Smooth muscle cell of the umbilical artery (primary cell): ENCODE results near the gene PLTP. TPM values are rescaled to one million over a fixed set of nuclear protein-coding genes. Genes with fewer than 3 reads are reported as not detected.

Source experiments
- total RNA-seq: library from RNA; depleted of rRNA; stranded (reverse); fragments of >200 nt; gene quantifications from 2 replicates; pipeline ENCODE4 v1.2.3, GENCODE V29; 2014

The PLTP gene
- 17.8 and 27.7 TPM in 2 replicates for total RNA-seq

GRCh38 chr20:45911486-45912343, at the start of gene PLTP:
TSS of gene PLTP (minus strand) at chr20:45912155. CDS start at chr20:45911452, 703 bp downstream.

GRCh38 chr20:45934586-45935415, 22.8 kb upstream of the PLTP start, which contains the start of gene PCIF1:
TSS of gene PCIF1 (plus strand) at chr20:45934683. CDS start at chr20:45939000, 4,317 bp downstream.

GRCh38 chr20:45890985-45891983, 20.7 kb downstream of the PLTP start, which contains the start of the genes CTSA and NEURL2:
TSS of gene CTSA (plus strand) at chr20:45891335. CDS start at chr20:45891569, 234 bp downstream.
TSS of gene NEURL2 (minus strand) at chr20:45891208. CDS start at chr20:45890991, 217 bp downstream.

GRCh38 chr20:45887346-45887715, 24.6 kb downstream of the PLTP start, which contains the start of gene SPATA25:
TSS of gene SPATA25 (minus strand) at chr20:45887622. CDS start at chr20:45887590, 32 bp downstream.

GRCh38 chr20:45880988-45881788, 30.8 kb downstream of the PLTP start, which contains the start of gene ZSWIM1:
TSS of gene ZSWIM1 (plus strand) at chr20:45881227. CDS start at chr20:45882593, 1,366 bp downstream.

GRCh38 chr20:45857114-45857881, 54.7 kb downstream of the PLTP start, which contains the start of the genes ACOT8 and ZSWIM3:
TSS of gene ACOT8 (minus strand) at chr20:45857392. CDS start at chr20:45857315, 77 bp downstream.
TSS of gene ZSWIM3 (plus strand) at chr20:45857614. CDS start at chr20:45857826, 212 bp downstream.

Other genes starting within 250 kb of the PLTP start
- not detected in 2 replicates for gene WFDC11, start 241.9 kb downstream of the PLTP start, total RNA-seq
- not detected in 2 replicates for gene WFDC13, start 210.1 kb downstream of the PLTP start, total RNA-seq
- not detected in 2 replicates for gene WFDC10B, start 207.1 kb downstream of the PLTP start, total RNA-seq
- gene SPINT4, start 189.8 kb downstream of the PLTP start, total RNA-seq, result not detected in 2 replicates
- 0.89 TPM in 1 of 2 replicates, not detected in the other for gene WFDC3, start 120.3 kb downstream of the PLTP start, total RNA-seq
- 10.7 and 13.4 TPM in 2 replicates for gene DNTTIP1, start 120.2 kb downstream of the PLTP start, total RNA-seq
- gene UBE2C, start 99.5 kb downstream of the PLTP start, total RNA-seq, result 2.1 and 11.3 TPM in 2 replicates
- not detected in 2 replicates for gene TNNC2, start 84.8 kb downstream of the PLTP start, total RNA-seq
- gene SNX21, start 78.4 kb downstream of the PLTP start, total RNA-seq, result 33.3 and 34.7 TPM in 2 replicates
- 23.4 and 43.1 TPM in 2 replicates for gene ACOT8, start 54.8 kb downstream of the PLTP start, total RNA-seq
- gene ZSWIM3, start 54.5 kb downstream of the PLTP start, total RNA-seq, result 6.0 and 8.6 TPM in 2 replicates
- gene ZSWIM1, start 30.9 kb downstream of the PLTP start, total RNA-seq, result 2.7 and 4.1 TPM in 2 replicates
- gene SPATA25, start 24.5 kb downstream of the PLTP start, total RNA-seq, result 1.1 and 2.1 TPM in 2 replicates
- gene NEURL2, start 20.9 kb downstream of the PLTP start, total RNA-seq, result 3.3 and 7.1 TPM in 2 replicates
- 94.6 and 108 TPM in 2 replicates for gene CTSA, start 20.8 kb downstream of the PLTP start, total RNA-seq
- 6.2 and 8.4 TPM in 2 replicates for gene PCIF1, start 22.5 kb upstream of the PLTP start, total RNA-seq
- 12.2 and 16.2 TPM in 2 replicates for gene ZNF335, start 60.0 kb upstream of the PLTP start, total RNA-seq
- gene MMP9, start 96.8 kb upstream of the PLTP start, total RNA-seq, result 0.30 and 3.1 TPM in 2 replicates
- gene SLC12A5, start 117.1 kb upstream of the PLTP start, total RNA-seq, result 0.30 and 1.3 TPM in 2 replicates
- gene NCOA5, start 177.8 kb upstream of the PLTP start, total RNA-seq, result 6.5 and 12.0 TPM in 2 replicates
- gene CD40, start 206.2 kb upstream of the PLTP start, total RNA-seq, result 2.0 and 3.9 TPM in 2 replicates